GM21515 (cell line): ENCODE results near the gene FGF4.

Experiments used
- ATAC-seq: cut with Tn5 transposase; IDR thresholded peaks from one replicate; pipeline ENCODE4 v1.9.1; 2021; ENCODE audit not compliant: unreplicated experiment

FGF4 gene

GRCh38 chr11:69727266-69727665 lies 47.9 kb downstream of the FGF4 start:
- no peak for ATAC-seq

- ATAC-seq: no peak
These were observed 48.7 kb downstream of the FGF4 start for GRCh38 chr11:69726481-69726880.

DNA sequence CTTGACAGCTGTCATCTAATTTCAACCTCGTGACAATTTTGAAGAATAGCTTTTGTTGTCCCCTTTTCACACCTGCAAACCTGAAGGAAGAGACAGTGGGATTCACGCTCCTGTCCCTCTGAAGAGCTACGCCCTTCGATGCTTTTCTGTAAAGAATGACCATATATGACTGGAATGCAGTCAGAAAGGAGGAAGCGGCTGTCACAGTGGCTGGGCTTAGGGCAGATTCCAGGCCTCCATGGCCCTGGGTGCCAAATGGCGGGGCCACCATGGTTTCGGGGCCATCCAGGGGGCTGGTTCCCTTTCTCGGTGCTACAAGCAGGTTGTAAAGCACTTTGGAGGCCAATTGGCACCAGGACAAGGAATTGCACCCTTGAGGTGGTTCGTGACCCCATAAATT lies 49.1 kb downstream of the FGF4 start:
- no peak for ATAC-seq

DNA sequence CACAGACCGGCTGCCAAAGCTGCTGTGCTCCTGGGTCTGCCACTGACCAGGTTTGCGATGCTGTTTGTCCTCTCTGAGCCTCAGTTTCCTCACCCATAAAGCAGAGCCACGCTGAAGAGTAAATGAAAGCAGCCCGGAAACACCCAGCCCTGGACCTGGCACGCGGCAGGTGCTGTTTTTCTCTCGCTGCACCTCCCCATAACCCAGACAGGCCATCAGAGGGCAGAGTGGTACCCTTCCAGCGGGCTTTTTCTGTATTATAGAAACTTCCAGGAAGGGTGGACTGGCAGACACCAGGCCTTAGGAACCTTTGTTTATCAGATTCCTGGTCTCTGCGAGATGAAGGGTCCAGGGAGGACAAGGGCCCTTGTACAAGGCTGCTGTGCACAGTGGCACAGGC lies 53.4 kb downstream of the FGF4 start:
- no peak for ATAC-seq

GRCh38 chr11:69721106-69721505 lies 54.0 kb downstream of the FGF4 start:
- ATAC-seq: no peak
